ENCODE measurements around the gene ASIP.

DNA sequence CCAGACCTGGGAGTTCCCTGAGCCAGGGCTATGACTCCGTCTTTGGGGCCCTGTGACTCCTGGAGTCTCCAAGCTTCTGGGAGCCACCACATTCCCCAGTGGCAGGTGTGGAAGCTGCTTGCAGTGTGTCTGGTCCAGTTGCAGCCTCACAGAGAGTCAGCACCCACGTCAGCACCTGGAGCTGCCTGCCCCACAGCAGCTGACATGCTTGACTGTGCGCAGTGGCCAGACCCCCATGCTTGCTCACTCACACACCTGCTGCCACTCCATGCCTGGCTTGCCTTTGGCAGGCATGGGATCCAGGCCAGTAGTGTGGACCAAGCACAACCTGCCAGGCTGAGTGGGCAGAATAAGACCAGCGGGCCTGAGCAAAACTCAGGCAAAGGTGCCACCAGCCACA lies 31.0 kb upstream of the ASIP start:
- TF ChIP-seq, protein P1, sequence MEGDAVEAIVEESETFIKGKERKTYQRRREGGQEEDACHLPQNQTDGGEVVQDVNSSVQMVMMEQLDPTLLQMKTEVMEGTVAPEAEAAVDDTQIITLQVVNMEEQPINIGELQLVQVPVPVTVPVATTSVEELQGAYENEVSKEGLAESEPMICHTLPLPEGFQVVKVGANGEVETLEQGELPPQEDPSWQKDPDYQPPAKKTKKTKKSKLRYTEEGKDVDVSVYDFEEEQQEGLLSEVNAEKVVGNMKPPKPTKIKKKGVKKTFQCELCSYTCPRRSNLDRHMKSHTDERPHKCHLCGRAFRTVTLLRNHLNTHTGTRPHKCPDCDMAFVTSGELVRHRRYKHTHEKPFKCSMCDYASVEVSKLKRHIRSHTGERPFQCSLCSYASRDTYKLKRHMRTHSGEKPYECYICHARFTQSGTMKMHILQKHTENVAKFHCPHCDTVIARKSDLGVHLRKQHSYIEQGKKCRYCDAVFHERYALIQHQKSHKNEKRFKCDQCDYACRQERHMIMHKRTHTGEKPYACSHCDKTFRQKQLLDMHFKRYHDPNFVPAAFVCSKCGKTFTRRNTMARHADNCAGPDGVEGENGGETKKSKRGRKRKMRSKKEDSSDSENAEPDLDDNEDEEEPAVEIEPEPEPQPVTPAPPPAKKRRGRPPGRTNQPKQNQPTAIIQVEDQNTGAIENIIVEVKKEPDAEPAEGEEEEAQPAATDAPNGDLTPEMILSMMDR (IDR thresholded peaks at IDR 0.05): no peak
- no peak for TF ChIP-seq POLR2A (IDR thresholded peaks at IDR 0.05)

All from Peyer's patch (tissue), 4 donors.